MCF 10A (cell line): ENCODE data around the gene SMYD1. TPM values are rescaled to one million over a fixed set of nuclear protein-coding genes. Genes with fewer than 3 reads are reported as not detected.

Source experiments
- BruUV-seq: library from RNA; stranded (reverse); fragments of 400-500 nt; replicated peaks from 2 replicates; lab custom pipeline; 2021; lab: Mats Ljungman, UMichigan
- CTCF ChIA-PET: fragments of 300-600 bp; sonication (Branson Sonifier 250); formaldehyde crosslinking; extraction: SDS; loops from one replicate; lab custom pipeline; 2021; ENCODE audit warnings: antibody characterized with exemption, inconsistent platforms; lab: Yijun Ruan, JAX
- POLR2A ChIA-PET: fragments of 300-600, 350-650 bp; sonication (Branson Sonifier 250); formaldehyde crosslinking; extraction: SDS; loops from one replicate; lab custom pipeline; 2020; ENCODE audit warnings: antibody characterized with exemption, inconsistent platforms; lab: Yijun Ruan, JAX
- DNase-seq: peaks from one replicate; pipeline ENCODE4 v3.0.0-alpha.2; 2018; ENCODE audit not compliant: unreplicated experiment
- H3K27ac Mint-ChIP-seq: one replicate; pipeline ENCODE4 v1.8.0; 2022; ENCODE audit warnings: mild to moderate bottlenecking, low read depth, mixed read lengths; ENCODE audit not compliant: unreplicated experiment
- H3K27me3 Mint-ChIP-seq: one replicate; pipeline ENCODE4 v1.8.0; 2022; ENCODE audit warnings: mixed read lengths; ENCODE audit not compliant: insufficient read depth, unreplicated experiment
- H3K36me3 Mint-ChIP-seq: one replicate; pipeline ENCODE4 v1.8.0; 2022; ENCODE audit warnings: mild to moderate bottlenecking, moderate library complexity, mixed read lengths; ENCODE audit not compliant: insufficient read depth, unreplicated experiment
- H3K4me1 Mint-ChIP-seq: one replicate; pipeline ENCODE4 v1.8.0; 2022; ENCODE audit warnings: mixed read lengths; ENCODE audit not compliant: insufficient read depth, unreplicated experiment
- H3K4me3 Mint-ChIP-seq: one replicate; pipeline ENCODE4 v1.8.0; 2022; ENCODE audit warnings: mild to moderate bottlenecking, moderate library complexity, mixed read lengths; ENCODE audit not compliant: unreplicated experiment
- H3K9me3 Mint-ChIP-seq: one replicate; pipeline ENCODE4 v1.8.0; 2022; ENCODE audit warnings: mixed read lengths; ENCODE audit not compliant: unreplicated experiment
- CTCF ChIP-seq: fragments of 200-600 bp; IDR thresholded peaks from one replicate; pipeline ENCODE4 v1.8.0; 2022; ENCODE audit warnings: antibody characterized with exemption, mild to moderate bottlenecking; ENCODE audit not compliant: unreplicated experiment
- intact Hi-C: fragments of 100-400 bp; cut with micrococcal nuclease; formaldehyde crosslinking; loops from 2 replicates; pipeline ENCODE4 v1.14.1; 2022
- total RNA-seq: library from RNA; stranded (reverse); gene quantifications from 2 replicates; pipeline ENCODE4 v1.2.3, GENCODE V29; 2022

SMYD1 gene
- total RNA-seq, 1 experiment from 2014 or later: not detected

DNA sequence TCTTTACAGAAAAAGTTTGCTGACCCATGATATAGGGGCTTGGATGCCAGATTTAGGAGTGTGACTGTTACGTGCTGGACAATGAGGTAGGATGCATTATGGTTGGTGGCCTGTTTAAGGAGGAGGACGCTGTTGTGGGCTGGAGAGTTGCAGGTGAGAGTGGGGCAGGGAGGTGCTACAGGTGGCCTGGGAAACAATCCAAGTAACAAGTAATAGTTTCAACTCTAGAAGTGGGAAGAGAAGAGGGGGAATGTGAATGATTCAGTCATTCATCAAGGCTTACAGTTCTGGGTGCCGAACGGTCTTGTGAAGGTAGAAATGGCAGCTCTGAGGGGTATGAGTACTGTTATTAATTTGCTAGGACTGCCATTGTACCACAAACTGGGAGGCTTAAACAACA, 54.1 kb downstream of the SMYD1 start:
- ChIA-PET POLR2A (no interaction called here), CTCF (no interaction called here)
- H3K4me1 Mint-ChIP-seq: no peaks in the 10 kb centered on the region
- no TSS peak for BruUV-seq
- H3K4me3 Mint-ChIP-seq: no peak overlapping the region
- TF ChIP-seq CTCF: no peak
- no peaks in the 10 kb centered on the region for H3K36me3 Mint-ChIP-seq
- DNase-seq: no peak
- H3K27ac Mint-ChIP-seq: no peak overlapping the region
- H3K27me3 Mint-ChIP-seq: peaks cover 42% of the 10 kb centered on the region
- intact Hi-C loops: no loop called here
- H3K9me3 Mint-ChIP-seq: no peaks in the 10 kb centered on the region

GRCh38 chr2:88122141-88122884, 54.7 kb downstream of the SMYD1 start:
- Mint-ChIP-seq H3K9me3 (no peaks in the 10 kb centered on the region), H3K27ac (no peak overlapping the region), H3K27me3 (peaks cover 42% of the 10 kb centered on the region), H3K4me3 (no peak overlapping the region), H3K36me3 (no peaks in the 10 kb centered on the region), H3K4me1 (no peaks in the 10 kb centered on the region)
- ChIA-PET CTCF (interaction anchor here (1.1 kb wide), 1 partner anchor 9 kb away, joined by 3 read pairs; no protein-coding TSS in a partner anchor), POLR2A (no interaction called here)
- DNase-seq: no peak
- intact Hi-C loops: no loop called here
- no TSS peak for BruUV-seq
- TF ChIP-seq CTCF: no peak

DNA sequence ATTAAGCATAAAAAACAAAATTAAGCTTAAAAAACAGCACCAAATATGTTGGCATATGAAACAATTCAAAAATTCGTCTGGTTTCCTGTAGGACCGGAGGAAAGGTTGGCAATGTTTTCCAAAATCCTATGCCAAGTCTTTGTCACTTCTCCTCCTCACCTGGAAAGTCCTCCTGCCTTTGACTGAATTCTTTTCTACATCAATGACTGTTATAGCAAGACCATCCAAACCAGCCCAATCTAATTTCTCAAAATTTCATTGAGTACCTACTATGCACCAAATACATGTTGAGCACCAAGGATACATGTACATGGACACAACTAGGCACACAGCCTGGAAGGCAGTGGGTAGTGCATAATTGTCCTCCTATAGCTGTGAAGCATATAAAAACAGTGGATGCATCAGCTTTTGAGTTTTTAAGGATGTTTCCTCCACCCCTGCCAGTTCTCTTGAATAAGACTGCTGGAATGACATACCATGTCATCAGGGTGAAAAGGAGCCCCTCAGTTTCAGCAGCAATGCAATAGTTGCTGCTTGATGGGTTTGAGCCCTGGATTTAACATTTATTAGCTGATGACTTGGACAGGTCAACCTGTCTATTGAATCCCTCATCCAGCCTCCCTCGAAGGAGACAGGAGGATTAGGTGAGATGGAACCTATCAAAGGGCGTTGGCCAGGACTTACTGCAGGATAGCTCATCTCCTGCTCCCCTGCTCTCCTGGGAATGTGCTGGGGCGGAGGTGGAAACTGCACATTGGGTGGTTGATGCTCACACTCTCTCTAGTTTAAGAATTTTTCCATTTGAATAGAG, 55.7 kb downstream of the SMYD1 start:
- no peak for TF ChIP-seq CTCF
- POLR2A ChIA-PET: interaction anchor here (0.6 to 0.7 kb wide), 3 partner anchors 68 to 360 kb away, joined by 3 read pairs; no protein-coding TSS in a partner anchor
- Mint-ChIP-seq H3K36me3 (no peaks in the 10 kb centered on the region), H3K9me3 (no peaks in the 10 kb centered on the region), H3K4me1 (no peaks in the 10 kb centered on the region), H3K27ac (no peak overlapping the region), H3K4me3 (no peak overlapping the region), H3K27me3 (peaks cover 47% of the 10 kb centered on the region)
- no TSS peak for BruUV-seq
- CTCF ChIA-PET: interaction anchor here (0.6 to 1.1 kb wide), 3 partner anchors 10 to 472 kb away, joined by 3 read pairs; no protein-coding TSS in a partner anchor
- no peak for DNase-seq
- intact Hi-C loops: no loop called here
